Nephron progenitor cell (in vitro differentiated cells): ENCODE measurements around the gene SHISA8.

Source experiments
- DNase-seq: peaks from one replicate; pipeline ENCODE4 v3.0.0; 2021
- H3K27ac Mint-ChIP-seq: 2 replicates; pipeline ENCODE4 v1.8.0; 2021; ENCODE audit warnings: mild to moderate bottlenecking, moderate library complexity, mixed read lengths
- H3K27me3 Mint-ChIP-seq: 2 replicates; pipeline ENCODE4 v1.8.0; 2021; ENCODE audit warnings: mild to moderate bottlenecking, low read depth, mixed read lengths; ENCODE audit not compliant: poor library complexity
- H3K36me3 Mint-ChIP-seq: 2 replicates; pipeline ENCODE4 v1.8.0; 2021; ENCODE audit warnings: low read depth, mixed read lengths
- H3K4me1 Mint-ChIP-seq: 2 replicates; pipeline ENCODE4 v1.8.0; 2021; ENCODE audit warnings: mixed read lengths
- H3K4me3 Mint-ChIP-seq: 2 replicates; pipeline ENCODE4 v1.8.0; 2021; ENCODE audit warnings: mild to moderate bottlenecking, moderate library complexity, mixed read lengths
- H3K9me3 Mint-ChIP-seq: 2 replicates; pipeline ENCODE4 v1.8.0; 2021; ENCODE audit warnings: mild to moderate bottlenecking, moderate library complexity, mixed read lengths
- TF ChIP-seq, protein P1 (sequence below): fragments of 200-600 bp; sonication (generic); IDR thresholded peaks from 2 replicates; pipeline ENCODE4 v1.5.0; 2021; ENCODE audit warnings: antibody characterized with exemption

SHISA8 gene

GRCh38 chr22:41862530-41863266 lies 52.2 kb downstream of the SHISA8 start:
- Mint-ChIP-seq H3K9me3 (no peaks in the 10 kb centered on the region), H3K27ac (peak overlapping the region; percentile 98), H3K36me3 (peaks cover 36% of the 10 kb centered on the region), H3K4me3 (peak overlapping the region; percentile 32), H3K27me3 (no peaks in the 10 kb centered on the region), H3K4me1 (peaks cover 49% of the 10 kb centered on the region)
- TF ChIP-seq, protein P1, sequence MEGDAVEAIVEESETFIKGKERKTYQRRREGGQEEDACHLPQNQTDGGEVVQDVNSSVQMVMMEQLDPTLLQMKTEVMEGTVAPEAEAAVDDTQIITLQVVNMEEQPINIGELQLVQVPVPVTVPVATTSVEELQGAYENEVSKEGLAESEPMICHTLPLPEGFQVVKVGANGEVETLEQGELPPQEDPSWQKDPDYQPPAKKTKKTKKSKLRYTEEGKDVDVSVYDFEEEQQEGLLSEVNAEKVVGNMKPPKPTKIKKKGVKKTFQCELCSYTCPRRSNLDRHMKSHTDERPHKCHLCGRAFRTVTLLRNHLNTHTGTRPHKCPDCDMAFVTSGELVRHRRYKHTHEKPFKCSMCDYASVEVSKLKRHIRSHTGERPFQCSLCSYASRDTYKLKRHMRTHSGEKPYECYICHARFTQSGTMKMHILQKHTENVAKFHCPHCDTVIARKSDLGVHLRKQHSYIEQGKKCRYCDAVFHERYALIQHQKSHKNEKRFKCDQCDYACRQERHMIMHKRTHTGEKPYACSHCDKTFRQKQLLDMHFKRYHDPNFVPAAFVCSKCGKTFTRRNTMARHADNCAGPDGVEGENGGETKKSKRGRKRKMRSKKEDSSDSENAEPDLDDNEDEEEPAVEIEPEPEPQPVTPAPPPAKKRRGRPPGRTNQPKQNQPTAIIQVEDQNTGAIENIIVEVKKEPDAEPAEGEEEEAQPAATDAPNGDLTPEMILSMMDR, result no peak
- DNase-seq, result peak; percentile 7

DNA sequence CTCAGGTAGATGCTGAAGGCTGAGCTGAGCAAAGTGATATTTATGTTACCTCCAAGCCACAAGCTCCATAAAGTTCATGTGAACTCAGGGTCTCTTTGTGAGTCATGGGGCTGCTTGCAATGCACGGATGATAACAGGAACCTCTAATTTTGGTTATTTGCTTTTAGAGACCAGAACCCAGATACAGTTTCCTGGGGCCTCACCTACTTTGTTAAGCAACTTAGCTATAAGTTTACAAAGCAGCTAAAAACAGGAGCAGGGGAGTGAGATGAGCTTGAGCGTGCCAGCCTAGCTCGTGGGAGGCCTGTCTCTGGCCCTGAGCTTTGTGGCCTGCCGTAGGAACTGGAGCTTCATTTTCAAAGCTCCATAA lies 52.7 kb downstream of the SHISA8 start:
- no peak overlapping the region for H3K4me3 Mint-ChIP-seq
- H3K36me3 Mint-ChIP-seq, result peaks cover 31% of the 10 kb centered on the region
- TF ChIP-seq, protein P1, result no peak
- DNase-seq, result peak; percentile 22
- peaks cover 54% of the 10 kb centered on the region for H3K4me1 Mint-ChIP-seq
- peak overlapping the region; percentile 98 for H3K27ac Mint-ChIP-seq
- no peaks in the 10 kb centered on the region for H3K9me3 Mint-ChIP-seq
- H3K27me3 Mint-ChIP-seq, result no peaks in the 10 kb centered on the region
